Stimulated activated CD4-positive, alpha-beta T cell treated with anti-CD3 and anti-CD28 coated beads, Interleukin-15, amount 100 ng/mL, for 48 hours (primary cell): ENCODE measurements around the gene AREG.

Experiments used
- DNase-seq, 2 donors: peaks; one replicate each; pipeline ENCODE4 v3.0.0-alpha.2; 2020; ENCODE audit warnings: low read depth in 2 of 2

Gene AREG

GRCh38 chr4:74433043-74433442, 11.9 kb upstream of the AREG start:
- DNase-seq = no peak

- DNase-seq = no peak
These were observed 11.3 kb upstream of the AREG start for GRCh38 chr4:74433541-74434172.

- DNase-seq = no peak
These were observed 9.6 kb upstream of the AREG start for GRCh38 chr4:74435296-74435695.

- DNase-seq = no peak
These were observed 7.1 kb upstream of the AREG start for GRCh38 chr4:74437866-74438265.

- DNase-seq = no peak
These were observed 6.3 kb upstream of the AREG start for GRCh38 chr4:74438661-74439060.

- DNase-seq = no peak
These were observed 5.0 kb upstream of the AREG start for GRCh38 chr4:74439952-74440351.

- DNase-seq = no peak
These were observed 4.6 kb upstream of the AREG start for GRCh38 chr4:74440356-74440755.

- no peak for DNase-seq
These were observed 3.2 kb upstream of the AREG start for GRCh38 chr4:74441744-74442143.

GRCh38 chr4:74446193-74446868, 1.4 kb downstream of the AREG start:
- DNase-seq = no peak

GRCh38 chr4:74446896-74447295, 2.0 kb downstream of the AREG start:
- DNase-seq = no peak

- DNase-seq = no peak
These were observed 2.8 kb downstream of the AREG start for GRCh38 chr4:74447636-74448233.

GRCh38 chr4:74449571-74450297, 4.8 kb downstream of the AREG start:
- DNase-seq = no peak

GRCh38 chr4:74450298-74450683, 5.4 kb downstream of the AREG start:
- no peak for DNase-seq

- DNase-seq = no peak
These were observed 6.3 kb downstream of the AREG start for GRCh38 chr4:74451214-74451661.

- DNase-seq = no peak
These were observed 8.2 kb downstream of the AREG start for GRCh38 chr4:74453037-74453635.

- no peak for DNase-seq
These were observed 9.2 kb downstream of the AREG start for GRCh38 chr4:74453829-74454742.

- DNase-seq = no peak
These were observed 10.6 kb downstream of the AREG start for GRCh38 chr4:74455361-74456055.

- DNase-seq = no peak
These were observed 11.3 kb downstream of the AREG start for GRCh38 chr4:74456056-74456744.

GRCh38 chr4:74456849-74457395, 12.0 kb downstream of the AREG start:
- no peak for DNase-seq

GRCh38 chr4:74460833-74461232, 15.9 kb downstream of the AREG start:
- DNase-seq = no peak
